Measurements from ENCODE around the gene CD300LB.

The CD300LB gene

DNA sequence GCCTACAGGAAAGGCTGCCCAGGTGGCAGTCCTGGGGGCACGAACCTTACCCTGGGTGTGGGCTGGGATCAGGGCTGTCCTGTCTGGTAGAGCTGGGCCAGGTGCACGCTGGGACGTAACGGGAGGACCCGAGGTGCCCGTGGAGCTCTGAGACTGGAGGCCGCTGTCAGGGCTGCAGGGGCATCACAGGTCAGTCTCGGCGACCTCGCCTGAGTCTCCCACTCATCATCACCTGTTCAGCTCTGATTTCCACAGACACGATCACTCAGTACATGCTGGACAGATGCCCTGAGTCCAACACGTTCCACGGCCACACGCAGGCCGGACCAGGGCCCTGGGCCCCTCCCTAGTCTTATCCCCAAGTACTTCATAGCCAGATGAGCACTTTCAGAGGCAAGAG is 19.3 kb upstream of the CD300LB start:
- H3K9me3 ChIP-seq (ENCODE audit: control insufficient read depth, low read length) = no peaks in the 10 kb centered on the region
- no peak overlapping the region for H2AFZ ChIP-seq
- no peak overlapping the region for H3K4me3 ChIP-seq (ENCODE audit: low read depth, low read length)
- no peaks in the 10 kb centered on the region for H3K79me2 ChIP-seq
- H3K27ac ChIP-seq = no peak overlapping the region
- no peak overlapping the region for H3K9ac ChIP-seq
- no peak overlapping the region for H3K4me2 ChIP-seq (ENCODE audit: low read length)
- H3K4me1 ChIP-seq = no peaks in the 10 kb centered on the region
- no peaks in the 10 kb centered on the region for H3K27me3 ChIP-seq (ENCODE audit: control insufficient read depth, insufficient read depth, low read length)
- no peaks in the 10 kb centered on the region for H3K36me3 ChIP-seq (ENCODE audit: control insufficient read depth, insufficient read depth, low read length)
- no peak for TF ChIP-seq CTCF (IDR thresholded peaks at IDR 0.05)

DNA sequence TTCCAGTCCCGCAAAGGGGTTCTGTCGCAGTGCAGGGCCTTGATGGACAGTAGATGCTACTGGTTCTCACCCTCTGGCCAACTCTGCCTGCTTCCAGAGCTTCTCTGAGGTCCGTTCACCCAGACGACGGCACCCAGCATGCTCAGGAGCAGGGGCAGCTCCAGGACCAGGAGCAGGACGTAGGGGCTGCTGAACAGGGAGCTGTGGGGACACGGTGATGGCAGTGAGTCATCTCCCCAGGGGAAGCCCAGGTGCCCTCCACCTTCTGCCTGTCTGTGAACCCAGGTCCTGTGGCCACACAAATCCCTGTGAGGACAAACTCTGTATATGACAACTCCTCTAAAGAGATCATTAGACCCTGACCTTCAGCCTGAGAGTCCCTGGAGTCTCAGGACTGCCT is 18.1 kb upstream of the CD300LB start:
- H3K9me3 ChIP-seq (ENCODE audit: control insufficient read depth, low read length) = no peaks in the 10 kb centered on the region
- H3K4me3 ChIP-seq (ENCODE audit: low read depth, low read length) = no peak overlapping the region
- no peaks in the 10 kb centered on the region for H3K4me1 ChIP-seq
- H2AFZ ChIP-seq = no peak overlapping the region
- H3K27me3 ChIP-seq (ENCODE audit: control insufficient read depth, insufficient read depth, low read length) = no peaks in the 10 kb centered on the region
- H3K9ac ChIP-seq = no peak overlapping the region
- H3K79me2 ChIP-seq = no peaks in the 10 kb centered on the region
- H3K27ac ChIP-seq = no peak overlapping the region
- H3K4me2 ChIP-seq (ENCODE audit: low read length) = no peak overlapping the region
- no peaks in the 10 kb centered on the region for H3K36me3 ChIP-seq (ENCODE audit: control insufficient read depth, insufficient read depth, low read length)
- TF ChIP-seq CTCF (IDR thresholded peaks at IDR 0.05) = no peak

DNA sequence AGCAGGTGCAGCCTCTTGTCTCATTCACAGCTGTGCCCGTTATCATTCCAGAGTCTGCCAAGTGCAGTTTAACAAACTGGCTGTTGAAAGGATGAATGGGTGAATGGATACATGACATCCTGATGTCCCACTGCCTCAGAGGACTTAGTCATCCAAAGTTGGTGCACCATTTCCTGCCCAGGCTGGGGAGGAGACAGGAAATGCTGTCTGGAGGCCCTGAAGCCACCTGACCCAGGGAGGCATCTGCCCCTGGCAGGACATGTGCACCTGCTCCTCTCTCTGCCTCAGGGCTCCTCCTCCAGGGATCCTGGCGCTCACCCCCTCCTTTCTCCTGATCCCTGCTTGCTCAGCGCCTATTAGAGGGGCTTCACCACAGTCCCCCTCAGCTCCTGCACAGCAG is 16.5 kb upstream of the CD300LB start:
- no peaks in the 10 kb centered on the region for H3K9me3 ChIP-seq (ENCODE audit: control insufficient read depth, low read length)
- H3K4me1 ChIP-seq = no peaks in the 10 kb centered on the region
- H3K36me3 ChIP-seq (ENCODE audit: control insufficient read depth, insufficient read depth, low read length) = no peaks in the 10 kb centered on the region
- H3K27me3 ChIP-seq (ENCODE audit: control insufficient read depth, insufficient read depth, low read length) = no peaks in the 10 kb centered on the region
- TF ChIP-seq CTCF (IDR thresholded peaks at IDR 0.05) = no peak
- H2AFZ ChIP-seq = no peak overlapping the region
- H3K27ac ChIP-seq = no peak overlapping the region
- no peak overlapping the region for H3K9ac ChIP-seq
- no peak overlapping the region for H3K4me2 ChIP-seq (ENCODE audit: low read length)
- H3K4me3 ChIP-seq (ENCODE audit: low read depth, low read length) = no peak overlapping the region
- H3K79me2 ChIP-seq = no peaks in the 10 kb centered on the region

DNA sequence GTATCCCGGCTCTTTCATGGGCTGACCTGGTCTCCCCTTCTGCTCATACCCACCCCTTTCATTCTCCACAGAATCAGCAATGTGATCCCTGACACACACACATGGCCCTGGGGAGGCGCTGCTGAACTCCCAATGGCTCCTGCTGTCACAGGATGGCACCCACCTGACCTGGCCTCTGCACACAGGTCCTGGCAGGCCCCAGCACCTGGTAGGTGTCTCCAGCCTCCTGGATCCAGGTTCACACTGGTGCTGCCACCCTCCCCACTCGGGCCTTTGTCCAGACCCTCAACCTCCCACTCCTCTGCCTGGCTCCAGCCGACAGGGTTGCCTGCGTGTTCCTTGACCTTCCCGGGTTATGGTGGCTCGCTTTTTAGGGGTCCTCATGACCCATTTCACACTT is 16.0 kb upstream of the CD300LB start:
- H3K4me3 ChIP-seq (ENCODE audit: low read depth, low read length) = no peak overlapping the region

More for the DNA sequence above, 16.0 kb upstream of the CD300LB start:
- H3K9ac ChIP-seq = no peak overlapping the region
- no peaks in the 10 kb centered on the region for H3K79me2 ChIP-seq
- no peak overlapping the region for H2AFZ ChIP-seq
- no peaks in the 10 kb centered on the region for H3K36me3 ChIP-seq (ENCODE audit: control insufficient read depth, insufficient read depth, low read length)
- no peak for TF ChIP-seq CTCF (IDR thresholded peaks at IDR 0.05)
- no peak overlapping the region for H3K27ac ChIP-seq
- no peaks in the 10 kb centered on the region for H3K4me1 ChIP-seq
- H3K4me2 ChIP-seq (ENCODE audit: low read length) = no peak overlapping the region
- H3K27me3 ChIP-seq (ENCODE audit: control insufficient read depth, insufficient read depth, low read length) = no peaks in the 10 kb centered on the region
- no peaks in the 10 kb centered on the region for H3K9me3 ChIP-seq (ENCODE audit: control insufficient read depth, low read length)

Measured in parathyroid adenoma (tissue), 2 donors.